ENCODE results near the gene KIFC3.

Gene KIFC3

DNA sequence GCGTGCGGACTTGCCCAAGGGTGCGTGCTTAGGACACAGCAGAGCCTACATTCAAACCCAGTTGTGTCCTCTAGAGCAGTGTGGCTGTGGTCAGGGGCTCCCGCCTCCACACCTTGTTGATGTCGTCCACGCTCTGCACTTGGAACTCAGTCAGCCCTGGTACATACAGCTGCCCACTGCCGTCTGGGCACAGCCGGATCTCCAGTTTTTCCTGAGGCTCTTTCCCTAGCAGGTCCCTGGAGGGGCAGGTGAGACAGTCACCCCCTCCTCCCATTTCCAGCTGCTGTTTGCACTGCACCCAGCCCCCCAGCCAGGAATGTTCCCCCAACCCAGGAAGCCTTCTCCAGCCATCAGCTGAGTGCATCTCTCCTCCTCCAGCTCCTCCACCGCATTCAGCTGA is 41.0 kb downstream of the KIFC3 start:
- no peak for DNase-seq
- H3K4me1 Mint-ChIP-seq = peaks cover 3% of the 10 kb centered on the region
- no peak overlapping the region for H3K4me3 Mint-ChIP-seq
- no peak for ATAC-seq
- no peaks in the 10 kb centered on the region for H3K27me3 Mint-ChIP-seq
- H3K9me3 Mint-ChIP-seq = no peaks in the 10 kb centered on the region
- no peak overlapping the region for H3K27ac Mint-ChIP-seq
- peaks cover 1% of the 10 kb centered on the region for H3K36me3 Mint-ChIP-seq (ENCODE audit: low read depth)

DNA sequence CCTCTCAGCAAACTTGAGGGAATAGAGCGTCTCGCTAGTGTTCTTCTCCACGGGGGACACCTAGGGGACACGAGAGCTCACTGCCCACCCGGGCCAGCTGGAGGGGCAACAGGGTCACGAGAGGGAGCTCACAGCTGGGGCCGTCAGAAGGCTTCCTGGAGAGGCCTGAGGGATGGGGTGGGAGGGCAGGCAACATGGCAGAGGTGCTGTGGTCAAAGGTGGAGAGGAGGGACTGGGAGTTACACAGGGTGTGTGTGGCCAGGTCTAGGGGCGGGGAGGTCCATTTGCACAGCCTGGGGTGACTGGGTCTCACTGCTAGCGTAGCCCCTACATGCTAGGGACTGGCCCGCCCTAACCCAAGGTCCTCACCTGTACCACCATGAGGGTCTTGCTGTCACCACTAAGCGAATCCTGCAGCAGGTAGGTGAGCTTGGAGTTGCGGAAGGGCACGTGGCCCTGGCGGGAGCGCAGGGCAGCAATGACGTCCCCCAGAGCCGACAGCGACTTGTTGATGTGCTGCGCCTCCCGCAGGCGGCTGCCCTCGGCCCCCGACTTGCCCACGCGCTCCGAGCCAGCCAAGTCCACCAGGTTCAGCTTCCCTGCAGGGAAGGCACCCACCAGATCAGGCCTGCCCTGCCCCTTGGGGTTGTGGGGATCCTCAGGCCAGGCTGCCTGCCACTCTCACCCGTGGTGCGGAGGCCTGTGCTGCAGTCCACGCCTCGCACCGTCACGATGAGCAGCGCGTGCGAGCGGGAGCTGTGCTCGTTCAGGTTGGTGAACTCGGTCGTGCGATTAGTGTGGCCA is 41.7 kb downstream of the KIFC3 start:
- Mint-ChIP-seq H3K27ac (no peak overlapping the region), H3K9me3 (no peaks in the 10 kb centered on the region), H3K36me3 (ENCODE audit: low read depth) (peaks cover 3% of the 10 kb centered on the region)

GRCh38 chr16:57759541-57760356 is 42.5 kb downstream of the KIFC3 start:
- H3K27ac Mint-ChIP-seq = no peak overlapping the region
- H3K36me3 Mint-ChIP-seq (ENCODE audit: low read depth) = peaks cover 3% of the 10 kb centered on the region
- no peaks in the 10 kb centered on the region for H3K9me3 Mint-ChIP-seq
- peaks cover 3% of the 10 kb centered on the region for H3K4me1 Mint-ChIP-seq
- no peak for DNase-seq
- ATAC-seq = no peak
- H3K4me3 Mint-ChIP-seq = no peak overlapping the region
- H3K27me3 Mint-ChIP-seq = no peaks in the 10 kb centered on the region

More for the DNA sequence above, 41.7 kb downstream of the KIFC3 start:
- Mint-ChIP-seq H3K27me3 (no peaks in the 10 kb centered on the region), H3K4me1 (peaks cover 3% of the 10 kb centered on the region), H3K4me3 (no peak overlapping the region)
- DNase-seq (no peak), ATAC-seq (no peak)

GRCh38 chr16:57759131-57759530 is 43.2 kb downstream of the KIFC3 start:
- no peak for ATAC-seq
- H3K27me3 Mint-ChIP-seq = no peaks in the 10 kb centered on the region
- no peaks in the 10 kb centered on the region for H3K9me3 Mint-ChIP-seq
- no peaks in the 10 kb centered on the region for H3K4me1 Mint-ChIP-seq
- no peak overlapping the region for H3K27ac Mint-ChIP-seq
- peaks cover 6% of the 10 kb centered on the region for H3K36me3 Mint-ChIP-seq (ENCODE audit: low read depth)
- no peak overlapping the region for H3K4me3 Mint-ChIP-seq
- no peak for DNase-seq

GRCh38 chr16:57758331-57759117 is 43.8 kb downstream of the KIFC3 start:
- H3K27me3 Mint-ChIP-seq = no peaks in the 10 kb centered on the region
- peaks cover 6% of the 10 kb centered on the region for H3K36me3 Mint-ChIP-seq (ENCODE audit: low read depth)
- no peak overlapping the region for H3K27ac Mint-ChIP-seq
- no peak for ATAC-seq
- DNase-seq = no peak
- no peaks in the 10 kb centered on the region for H3K4me1 Mint-ChIP-seq
- no peaks in the 10 kb centered on the region for H3K9me3 Mint-ChIP-seq
- no peak overlapping the region for H3K4me3 Mint-ChIP-seq

GRCh38 chr16:57757883-57758282 is 44.4 kb downstream of the KIFC3 start:
- Mint-ChIP-seq H3K4me3 (no peak overlapping the region), H3K9me3 (no peaks in the 10 kb centered on the region), H3K27me3 (no peaks in the 10 kb centered on the region), H3K27ac (no peak overlapping the region), H3K4me1 (no peaks in the 10 kb centered on the region), H3K36me3 (ENCODE audit: low read depth) (peaks cover 6% of the 10 kb centered on the region)
- DNase-seq (no peak), ATAC-seq (no peak)

- H3K9me3 Mint-ChIP-seq = no peaks in the 10 kb centered on the region
- no peak overlapping the region for H3K4me3 Mint-ChIP-seq
- H3K4me1 Mint-ChIP-seq = no peaks in the 10 kb centered on the region
- ATAC-seq (peak; percentile 82), DNase-seq (peak; percentile 93)
- H3K27me3 Mint-ChIP-seq = no peaks in the 10 kb centered on the region
- peaks cover 6% of the 10 kb centered on the region for H3K36me3 Mint-ChIP-seq (ENCODE audit: low read depth)
- H3K27ac Mint-ChIP-seq = no peak overlapping the region
Measured at GRCh38 chr16:57757326-57757786, 44.9 kb downstream of the KIFC3 start.

DNA sequence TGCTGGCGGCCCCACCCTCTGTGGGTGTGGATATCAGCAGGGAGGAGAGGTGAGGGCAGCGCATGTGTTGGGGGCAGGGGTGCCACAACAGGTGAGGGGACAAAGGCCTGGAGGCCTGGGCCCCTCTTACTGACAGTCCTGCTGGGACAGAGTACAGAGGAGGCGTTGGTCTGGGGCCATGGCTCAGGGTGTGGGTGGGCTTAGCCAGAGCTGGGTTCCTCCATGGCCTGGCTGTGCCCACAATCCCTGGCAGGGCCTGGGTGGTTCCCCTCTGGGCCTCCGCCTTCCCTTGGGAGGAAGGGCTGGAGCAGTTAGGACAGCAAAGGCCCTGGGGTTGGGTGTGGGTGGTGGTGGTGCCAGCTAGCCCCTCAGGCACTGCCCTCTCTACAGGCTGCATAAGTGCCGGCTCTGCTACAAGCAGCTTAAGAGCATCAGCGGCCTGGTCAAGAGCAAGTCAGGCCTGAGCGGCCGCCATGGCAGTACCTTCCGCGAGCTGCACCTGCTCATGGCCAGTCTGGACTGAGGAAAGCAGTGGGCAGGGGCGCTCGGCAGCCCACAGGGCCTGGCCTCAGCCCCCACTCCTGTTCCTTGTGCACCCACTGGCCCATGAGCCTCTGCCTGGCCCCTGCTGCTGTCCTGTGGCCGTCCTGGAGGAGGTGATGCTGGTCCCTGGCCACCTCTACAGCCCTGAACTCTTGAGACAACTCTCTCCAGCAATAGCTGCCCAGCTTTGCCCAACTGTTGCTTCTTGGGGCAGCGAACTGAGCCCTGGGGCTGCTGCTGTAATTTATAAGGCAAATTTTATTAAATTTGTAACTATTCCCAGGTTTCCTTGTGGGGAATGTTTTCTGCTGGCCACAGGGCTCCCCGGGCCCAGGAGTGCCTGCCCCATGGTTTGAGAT is 45.6 kb downstream of the KIFC3 start:
- Mint-ChIP-seq H3K36me3 (ENCODE audit: low read depth) (peaks cover 6% of the 10 kb centered on the region), H3K9me3 (no peaks in the 10 kb centered on the region), H3K27me3 (no peaks in the 10 kb centered on the region), H3K4me1 (no peaks in the 10 kb centered on the region), H3K4me3 (no peak overlapping the region), H3K27ac (no peak overlapping the region)
- DNase-seq (no peak), ATAC-seq (no peak)

DNA sequence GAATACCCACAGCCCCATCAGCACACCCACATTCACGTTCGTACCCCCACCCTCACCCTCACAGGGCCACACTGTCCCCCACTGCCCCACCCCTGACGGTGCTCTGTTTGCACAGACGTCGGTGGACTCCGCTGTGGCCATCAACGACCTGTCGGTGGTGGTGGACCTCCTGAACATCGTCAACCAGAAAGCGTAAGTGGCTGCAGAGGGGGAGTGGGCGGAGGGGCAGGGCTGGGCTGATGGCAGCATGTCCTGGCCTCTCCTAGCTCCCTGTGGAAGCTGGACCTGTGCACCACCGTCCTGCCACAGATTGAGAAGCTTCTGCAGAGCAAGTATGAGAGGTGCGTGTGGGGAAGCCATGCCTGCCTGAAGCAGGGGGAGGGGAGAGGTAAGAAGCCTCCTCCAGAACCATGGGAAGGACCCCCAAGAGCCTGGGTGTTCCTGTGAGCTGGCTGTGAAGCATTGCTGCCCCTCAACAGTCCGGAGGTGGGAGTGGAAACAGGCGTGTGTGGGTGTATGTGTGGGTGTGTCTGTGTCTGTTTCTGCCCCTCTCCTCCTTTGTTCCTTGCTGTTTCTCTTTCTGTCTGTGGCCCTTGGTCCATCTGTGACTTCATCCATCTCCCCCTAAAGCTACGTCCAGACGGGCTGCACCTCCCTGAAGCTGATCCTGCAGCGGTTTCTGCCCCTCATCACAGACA is 46.4 kb downstream of the KIFC3 start:
- H3K27ac Mint-ChIP-seq = no peak overlapping the region
- no peak overlapping the region for H3K4me3 Mint-ChIP-seq
- peaks cover 6% of the 10 kb centered on the region for H3K36me3 Mint-ChIP-seq (ENCODE audit: low read depth)
- H3K27me3 Mint-ChIP-seq = no peaks in the 10 kb centered on the region
- no peaks in the 10 kb centered on the region for H3K9me3 Mint-ChIP-seq
- DNase-seq (no peak), ATAC-seq (no peak)
- no peaks in the 10 kb centered on the region for H3K4me1 Mint-ChIP-seq

DNA sequence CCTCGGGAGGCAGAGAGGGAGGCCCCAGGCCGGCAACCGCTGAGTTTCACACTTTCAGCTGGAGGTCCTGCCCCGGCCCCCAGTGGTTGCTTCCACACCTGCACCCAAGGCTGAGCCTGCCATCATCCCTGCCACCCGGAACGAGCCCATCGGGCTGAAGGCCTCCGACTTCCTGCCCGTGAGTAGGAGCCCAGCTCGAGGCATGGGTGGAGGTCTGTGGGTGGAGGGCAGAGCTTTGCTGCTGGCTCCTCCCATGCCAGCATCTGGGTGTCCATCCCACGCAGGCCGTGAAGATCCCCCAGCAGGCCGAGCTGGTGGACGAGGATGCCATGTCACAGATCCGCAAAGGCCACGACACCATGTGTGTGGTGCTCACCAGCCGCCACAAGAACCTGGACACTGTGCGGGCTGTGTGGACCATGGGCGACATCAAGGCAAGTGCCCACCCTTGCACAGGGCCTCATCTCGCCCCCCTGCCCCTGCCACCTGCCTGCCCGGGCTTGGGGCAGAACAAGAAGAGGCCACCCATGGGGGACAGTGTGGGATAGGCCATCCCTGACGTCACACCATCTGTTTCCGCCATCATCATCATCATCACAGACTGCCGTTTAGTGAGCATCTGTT is 47.1 kb downstream of the KIFC3 start:
- no peak overlapping the region for H3K4me3 Mint-ChIP-seq
- DNase-seq = no peak
- no peak for ATAC-seq
- H3K4me1 Mint-ChIP-seq = no peaks in the 10 kb centered on the region
- H3K9me3 Mint-ChIP-seq = no peaks in the 10 kb centered on the region
- H3K27me3 Mint-ChIP-seq = no peaks in the 10 kb centered on the region
- H3K36me3 Mint-ChIP-seq (ENCODE audit: low read depth) = peaks cover 8% of the 10 kb centered on the region
- no peak overlapping the region for H3K27ac Mint-ChIP-seq

GRCh38 chr16:57754354-57755060 is 47.8 kb downstream of the KIFC3 start:
- H3K27me3 Mint-ChIP-seq = no peaks in the 10 kb centered on the region
- H3K4me1 Mint-ChIP-seq = no peaks in the 10 kb centered on the region
- H3K9me3 Mint-ChIP-seq = no peaks in the 10 kb centered on the region
- DNase-seq (no peak), ATAC-seq (no peak)
- H3K4me3 Mint-ChIP-seq = no peak overlapping the region
- H3K36me3 Mint-ChIP-seq (ENCODE audit: low read depth) = peaks cover 8% of the 10 kb centered on the region
- no peak overlapping the region for H3K27ac Mint-ChIP-seq

DNA sequence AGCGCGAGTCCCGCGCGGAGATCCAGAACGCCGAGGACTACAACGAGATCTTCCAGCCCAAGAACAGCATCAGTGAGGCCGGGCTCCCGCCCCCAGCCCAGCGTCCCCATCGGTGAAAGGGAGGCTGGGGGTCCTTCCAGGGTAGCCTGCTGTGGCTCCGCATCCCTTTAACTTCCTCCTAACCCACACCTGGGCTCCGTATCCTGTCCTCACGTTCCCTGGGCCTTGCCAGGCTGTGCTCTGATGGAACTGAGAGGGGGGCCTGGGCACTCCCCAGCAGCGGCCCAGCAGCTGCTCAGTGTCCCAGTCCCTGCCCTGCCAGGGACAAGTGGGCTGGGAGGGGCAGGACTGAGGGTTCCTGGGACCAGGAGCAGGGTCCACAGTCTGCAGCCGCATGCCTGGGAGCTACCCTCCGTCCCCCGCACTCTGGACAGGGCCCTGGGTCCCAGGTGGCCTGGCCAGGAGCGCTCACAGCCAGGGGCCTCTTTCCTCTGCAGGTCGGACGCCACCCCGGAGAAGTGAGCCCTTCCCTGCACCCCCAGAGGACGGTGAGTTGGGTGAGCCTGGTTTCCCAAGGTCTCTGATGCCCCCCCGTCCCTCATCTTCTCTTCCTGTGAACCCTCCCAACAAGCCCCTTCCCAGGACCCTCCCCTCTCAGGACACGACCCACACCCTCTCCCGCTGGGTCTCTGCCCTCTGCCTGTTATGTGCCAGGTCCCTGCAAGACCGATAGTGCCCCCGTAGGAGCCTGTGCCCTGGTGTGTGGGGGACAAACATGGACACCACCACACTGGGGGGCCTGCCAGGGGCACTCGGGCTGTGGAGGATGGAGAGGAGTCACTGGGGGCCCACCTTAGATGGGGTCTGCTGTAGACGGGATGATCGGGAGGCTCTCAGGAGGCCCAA is 48.6 kb downstream of the KIFC3 start:
- H3K4me3 Mint-ChIP-seq = no peak overlapping the region
- H3K27me3 Mint-ChIP-seq = no peaks in the 10 kb centered on the region
- H3K9me3 Mint-ChIP-seq = no peaks in the 10 kb centered on the region
- peaks cover 8% of the 10 kb centered on the region for H3K36me3 Mint-ChIP-seq (ENCODE audit: low read depth)
- ATAC-seq (no peak), DNase-seq (no peak)
- no peak overlapping the region for H3K27ac Mint-ChIP-seq
- H3K4me1 Mint-ChIP-seq = no peaks in the 10 kb centered on the region

Measured in activated naive CD8-positive, alpha-beta T cell treated with anti-CD3 and anti-CD28 coated beads, Interleukin-2, amount 50 U/mL, for 24 hours (primary cell).